T-helper 17 cell (primary cell): Measurements from ENCODE around the gene CDK1. TPM values are rescaled to one million over a fixed set of nuclear protein-coding genes. Genes with fewer than 3 reads are reported as not detected.
"Not testable (repeated sequence)": the region's sequence is repeated elsewhere in the genome, so short reads cannot be mapped to it uniquely, and the experiment has no call there.

ENCODE experiments used
- ATAC-seq: fragments of 150-1000 bp; cut with Tn5 transposase; 2 replicates; pipeline ENCODE4 v1.10.0; 2021; ENCODE audit warnings: mild to moderate bottlenecking, moderate library complexity
- DNase-seq, 3 donors: peaks; one replicate each; pipeline versions ENCODE4 v3.0.0 to v3.0.0-alpha.2; 2020 to 2021
- H3K9me3 ChIP-seq: one replicate; pipeline ENCODE4 v1.7.0; 2013; ENCODE audit warnings: low read length, mild to moderate bottlenecking; ENCODE audit not compliant: control insufficient read depth, poor library complexity, severe bottlenecking
- H3K27ac Mint-ChIP-seq: one replicate; pipeline ENCODE4 v1.8.0; 2022; ENCODE audit warnings: mild to moderate bottlenecking, moderate library complexity, mixed read lengths
- H3K27me3 Mint-ChIP-seq: one replicate; pipeline ENCODE4 v1.8.0; 2022; ENCODE audit warnings: mixed read lengths
- H3K36me3 Mint-ChIP-seq: one replicate; pipeline ENCODE4 v1.8.0; 2022; ENCODE audit warnings: low read depth, mixed read lengths
- H3K4me1 Mint-ChIP-seq: one replicate; pipeline ENCODE4 v1.8.0; 2022; ENCODE audit warnings: mild to moderate bottlenecking, mixed read lengths
- H3K4me3 Mint-ChIP-seq: one replicate; pipeline ENCODE4 v1.8.0; 2022; ENCODE audit warnings: mild to moderate bottlenecking, moderate library complexity, mixed read lengths
- total RNA-seq, 4 donors: library from RNA in 2 of 4; stranded (reverse) in 2 of 4; gene quantifications; one replicate each; pipeline ENCODE4 v1.2.3 and lab custom pipeline; 2022 to 2026

The CDK1 gene
- total RNA-seq, 2 donors from 2014 or later: 0.67 to 1.4 TPM

- ATAC-seq: no peak
- Mint-ChIP-seq H3K4me3 (peak overlapping the region; percentile 2), H3K4me1 (peaks cover 7% of the 10 kb centered on the region), H3K27ac (no peak overlapping the region), H3K36me3 (no peaks in the 10 kb centered on the region), H3K27me3 (peaks cover 38% of the 10 kb centered on the region)
- DNase-seq: no peak
- H3K9me3 ChIP-seq: no peaks in the 10 kb centered on the region
Observed at GRCh38 chr10:60827791-60828488, 49.7 kb downstream of the CDK1 start.

- Mint-ChIP-seq H3K27ac (no peak overlapping the region), H3K27me3 (peaks cover 41% of the 10 kb centered on the region), H3K4me3 (no peak overlapping the region), H3K4me1 (peaks cover 7% of the 10 kb centered on the region), H3K36me3 (no peaks in the 10 kb centered on the region)
- H3K9me3 ChIP-seq: no peaks in the 10 kb centered on the region
- ATAC-seq (no peak), DNase-seq (no peak)
Observed at GRCh38 chr10:60828489-60828852, 50.2 kb downstream of the CDK1 start.

- not testable (repeated sequence) for H3K27ac Mint-ChIP-seq, DNase-seq, H3K9me3 ChIP-seq, H3K4me1 Mint-ChIP-seq, H3K36me3 Mint-ChIP-seq, H3K4me3 Mint-ChIP-seq, ATAC-seq
- peaks cover 36% of the 10 kb centered on the region for H3K27me3 Mint-ChIP-seq
Observed at GRCh38 chr10:60832136-60832535, 53.9 kb downstream of the CDK1 start.

GRCh38 chr10:60834401-60834800 is 56.1 kb downstream of the CDK1 start:
- no peak overlapping the region for H3K4me3 Mint-ChIP-seq
- no peak for ATAC-seq
- H3K27ac Mint-ChIP-seq: no peak overlapping the region
- H3K27me3 Mint-ChIP-seq: peaks cover 37% of the 10 kb centered on the region
- no peak for DNase-seq
- no peaks in the 10 kb centered on the region for H3K9me3 ChIP-seq
- H3K36me3 Mint-ChIP-seq: no peaks in the 10 kb centered on the region
- H3K4me1 Mint-ChIP-seq: no peaks in the 10 kb centered on the region

GRCh38 chr10:60835049-60835448 is 56.8 kb downstream of the CDK1 start:
- DNase-seq: no peak
- H3K9me3 ChIP-seq: no peaks in the 10 kb centered on the region
- no peak for ATAC-seq
- H3K27me3 Mint-ChIP-seq: peaks cover 37% of the 10 kb centered on the region
- H3K4me1 Mint-ChIP-seq: no peaks in the 10 kb centered on the region
- H3K27ac Mint-ChIP-seq: no peak overlapping the region
- H3K36me3 Mint-ChIP-seq: no peaks in the 10 kb centered on the region
- H3K4me3 Mint-ChIP-seq: no peak overlapping the region

- not testable (repeated sequence) for H3K4me3 Mint-ChIP-seq, DNase-seq, H3K9me3 ChIP-seq, H3K36me3 Mint-ChIP-seq, ATAC-seq, H3K4me1 Mint-ChIP-seq, H3K27ac Mint-ChIP-seq
- peaks cover 22% of the 10 kb centered on the region for H3K27me3 Mint-ChIP-seq
Observed at GRCh38 chr10:60841227-60841626, 62.9 kb downstream of the CDK1 start.

GRCh38 chr10:60842694-60843093 is 64.4 kb downstream of the CDK1 start:
- H3K4me1 Mint-ChIP-seq: no peaks in the 10 kb centered on the region
- H3K9me3 ChIP-seq: no peaks in the 10 kb centered on the region
- DNase-seq (no peak), ATAC-seq (no peak)
- peaks cover 23% of the 10 kb centered on the region for H3K27me3 Mint-ChIP-seq
- no peak overlapping the region for H3K4me3 Mint-ChIP-seq
- no peak overlapping the region for H3K27ac Mint-ChIP-seq
- no peaks in the 10 kb centered on the region for H3K36me3 Mint-ChIP-seq

Other genes starting within 250 kb of the CDK1 start
- gene RHOBTB1, start 165.7 kb downstream of the CDK1 start, total RNA-seq: 10 to 100 TPM in 1 of 2 donors, under 1 TPM in 1; 0.37 to 10.8 TPM